Neural cell (in vitro differentiated cells): ENCODE data around the gene HNRNPAB.

Experiments
- CTCF ChIP-seq: fragments of 450-650 bp; IDR thresholded peaks from 2 replicates; pipeline ENCODE4 v1.5.1; 2014; ENCODE audit warnings: antibody characterized with exemption, mild to moderate bottlenecking, moderate library complexity; ENCODE audit not compliant: poor library complexity, severe bottlenecking
- EP300 ChIP-seq: fragments of 450-650 bp; conservative IDR thresholded peaks from 2 replicates; pipeline ENCODE4 v1.6.1; 2014; ENCODE audit warnings: antibody characterized with exemption, mild to moderate bottlenecking, moderate library complexity; ENCODE audit not compliant: poor library complexity, severe bottlenecking
- EZH2 ChIP-seq: fragments of 200-600, 300-800 bp; shearing (Covaris generic), sonication (generic); IDR thresholded peaks from 2 replicates; pipeline ENCODE4 v1.6.1; 2014; ENCODE audit warnings: antibody characterized with exemption, low read length, borderline replicate concordance, mild to moderate bottlenecking; ENCODE audit not compliant: insufficient read depth, poor library complexity, severe bottlenecking
- MXI1 ChIP-seq: fragments of 450-650 bp; conservative IDR thresholded peaks from 2 replicates; pipeline ENCODE4 v1.6.1; 2014; ENCODE audit warnings: antibody characterized with exemption, mild to moderate bottlenecking; ENCODE audit not compliant: poor library complexity, severe bottlenecking
- POLR2AphosphoS5 ChIP-seq: IDR thresholded peaks from 2 replicates; pipeline ENCODE4 v1.6.1; 2012
- RAD21 ChIP-seq: fragments of 450-650 bp; conservative IDR thresholded peaks from 2 replicates; pipeline ENCODE4 v1.6.1; 2014; ENCODE audit warnings: antibody characterized with exemption, mild to moderate bottlenecking, moderate library complexity
- REST ChIP-seq: IDR thresholded peaks from 2 replicates; pipeline ENCODE4 v1.6.1; 2012; ENCODE audit warnings: borderline replicate concordance
- SMC3 ChIP-seq: fragments of 450-650 bp; conservative IDR thresholded peaks from 2 replicates; pipeline ENCODE4 v1.6.1; 2014; ENCODE audit warnings: antibody characterized with exemption, mild to moderate bottlenecking, moderate library complexity; ENCODE audit not compliant: poor library complexity
- TAF1 ChIP-seq: IDR thresholded peaks from 2 replicates; pipeline ENCODE4 v1.6.1; 2012; ENCODE audit warnings: low read depth

- no peak for TF ChIP-seq CTCF
- TF ChIP-seq EP300, result no peak
- TF ChIP-seq POLR2AphosphoS5, result peak; percentile 30
- no peak for TF ChIP-seq RAD21
- TF ChIP-seq REST, result no peak
- TF ChIP-seq EZH2, result no peak
- TF ChIP-seq MXI1, result no peak
- TF ChIP-seq TAF1, result no peak
- no peak for TF ChIP-seq SMC3
These were observed 16.9 kb downstream of the HNRNPAB start for GRCh38 chr5:178221282-178221681.
